ENCODE measurements around the gene GDA. TPM values are rescaled to one million over a fixed set of nuclear protein-coding genes. Genes with fewer than 3 reads are reported as not detected.

Gene GDA
- total and polyA plus RNA-seq, 2 of the 8 experiments (the other 6 are each of a cell fraction or from before 2014, with no cell fraction given): 0.35 to 3.0 TPM

GRCh38 chr9:72204062-72204461 lies 54.8 kb downstream of the GDA start:
- CTCF ChIA-PET (ENCODE audit: partially characterized antibody): interaction anchor here (0.6 to 4.4 kb wide), 24 partner anchors 8 to 818 kb away, joined by 3 to 34 read pairs (median 3); no protein-coding TSS in a partner anchor
- Histone ChIP-seq H4K20me1 (replicated peaks in 1 of 2; ENCODE audit: control insufficient read depth in 1 of 2, insufficient read depth in 2 of 2, low read length in 2 of 2) (no peaks in the 10 kb centered on the region), H3K4me2 (ENCODE audit: insufficient read depth in 1 of 2, low read depth in 2 of 2, low read length in 2 of 2) (no peak overlapping the region), H3K56ac (replicated peaks; ENCODE audit: insufficient read length, low read depth, low read length) (no peak overlapping the region), H3K23me2 (ENCODE audit: low read depth, low read length) (no peaks in the 10 kb centered on the region), H3K4me3 (ENCODE audit: extremely low read depth in 1 of 4, insufficient read depth in 2 of 4, low read depth in 3 of 4, low read length in 4 of 4) (no peak overlapping the region), H3K27me3 (replicated peaks in 1 of 4; ENCODE audit: control insufficient read depth in 3 of 4, extremely low read depth in 1 of 4, insufficient read depth in 3 of 4, low read length in 3 of 4) (no peaks in the 10 kb centered on the region), H4K5ac (ENCODE audit: insufficient read length, low read depth, low read length) (no peak overlapping the region), H4K8ac (ENCODE audit: extremely low read depth, insufficient read depth, low read length) (no peak overlapping the region; the same call in 1 of the 2 replicates), H3K4me1 (replicated peaks in 1 of 4; ENCODE audit: control insufficient read depth in 3 of 4, insufficient read depth in 4 of 4, low read length in 3 of 4) (no peaks in the 10 kb centered on the region), H3K23ac (ENCODE audit: insufficient read length) (no peak overlapping the region), H3K79me2 (ENCODE audit: control insufficient read depth in 1 of 2, insufficient read depth in 2 of 2, low read length in 2 of 2) (no peaks in the 10 kb centered on the region), H3K18ac (ENCODE audit: extremely low read depth, low read length) (no peak overlapping the region), H2AK5ac (ENCODE audit: low read depth, low read length) (no peak overlapping the region), H3K79me1 (ENCODE audit: low read depth, low read length) (no peaks in the 10 kb centered on the region), H3K9ac (replicated peaks in 1 of 4; ENCODE audit: extremely low read depth in 1 of 4, low read depth in 3 of 4, low read length in 3 of 4) (no peak overlapping the region), H3K4ac (replicated peaks; ENCODE audit: insufficient read length, low read depth, low read length) (no peak overlapping the region), H2AFZ (ENCODE audit: low read length) (no peak overlapping the region), H3K36me3 (ENCODE audit: control insufficient read depth in 2 of 4, insufficient read depth in 4 of 4, low read length in 3 of 4) (no peaks in the 10 kb centered on the region), H4K91ac (replicated peaks; ENCODE audit: insufficient read length, low read length) (no peak overlapping the region), H2BK5ac (ENCODE audit: low read depth, low read length) (no peak overlapping the region), H2BK12ac (ENCODE audit: low read depth, low read length) (no peak overlapping the region), H2BK120ac (replicated peaks; ENCODE audit: low read depth, low read length) (no peak overlapping the region), H3K14ac (ENCODE audit: insufficient read length) (no peak overlapping the region), H2BK20ac (ENCODE audit: low read length) (no peak overlapping the region), H3K9me3 (ENCODE audit: insufficient read depth in 2 of 2, low read depth in 1 of 2, low read length in 1 of 2) (no peaks in the 10 kb centered on the region), H2BK15ac (ENCODE audit: low read length) (no peak overlapping the region), H3K27ac (ENCODE audit: low read depth, low read length) (no peak overlapping the region)
- FAIRE-seq: no peak
- WGBS, 2 experiments (ENCODE audit: extremely low coverage in 1 of 2, insufficient coverage in 1 of 2, insufficient read length in 1 of 2, insufficient replicate concordance in 2 of 2, low coverage in 1 of 2, low lambda C conversion rate in 2 of 2, missing lambda C conversion rate in 1 of 2): 91% methylated on average over 7 of the region's 7 CpGs; no CpG with 5 or more reads in 1 of the 2 experiments
- DNase-seq (ENCODE audit: low read depth in 1 of 2, low spot score in 2 of 2): no peak
- no peak for TF ChIP-seq FOSL1 (IDR thresholded peaks at IDR 0.05; ENCODE audit: insufficient read depth, low read depth, low read length)
- TF ChIP-seq POLR2A (IDR thresholded peaks at IDR 0.05; ENCODE audit: control extremely low read depth in 1 of 2, low read depth in 2 of 2, low read length in 2 of 2): no peak
- no peak for TF ChIP-seq SP4 (IDR thresholded peaks at IDR 0.05; ENCODE audit: low read length)
- TF ChIP-seq YY1 (IDR thresholded peaks at IDR 0.05; ENCODE audit: low read depth, low read length): no peak
- no peak for TF ChIP-seq SIN3A (conservative IDR thresholded peaks at IDR 0.05 in 1 of 2, IDR thresholded peaks at IDR 0.05 in 1 of 2; ENCODE audit: low read depth in 1 of 2, low read length in 2 of 2)
- TF ChIP-seq RAD21 (IDR thresholded peaks at IDR 0.05 in 1 of 2, conservative IDR thresholded peaks at IDR 0.05 in 1 of 2; ENCODE audit: low read depth in 2 of 2, low read length in 2 of 2): no peak
- TF ChIP-seq EP300 (IDR thresholded peaks at IDR 0.05; ENCODE audit: borderline replicate concordance in 1 of 2, low read depth in 2 of 2, low read length in 2 of 2): no peak
- no peak for TF ChIP-seq CBX8 (IDR thresholded peaks at IDR 0.05; ENCODE audit: borderline replicate concordance, low read depth, low read length)
- no peak for TF ChIP-seq SIX5 (IDR thresholded peaks at IDR 0.05; ENCODE audit: low read depth, low read length)
- TF ChIP-seq MAFK (IDR thresholded peaks at IDR 0.05; ENCODE audit: low read depth, low read length): no peak
- no peak for TF ChIP-seq KDM5A (IDR thresholded peaks at IDR 0.05; ENCODE audit: low read length)
- no peak for TF ChIP-seq SIRT6 (IDR thresholded peaks at IDR 0.05; ENCODE audit: low read length)
- TF ChIP-seq CREB1 (IDR thresholded peaks at IDR 0.05): no peak
- no peak for TF ChIP-seq CHD1 (IDR thresholded peaks at IDR 0.05; ENCODE audit: low read depth, low read length)
- no peak for TF ChIP-seq TEAD4 (IDR thresholded peaks at IDR 0.05; ENCODE audit: low read depth, low read length)
- POLR2A ChIA-PET (ENCODE audit: partially characterized antibody): no interaction called here
